COR-L47 (cell line): ENCODE measurements around the gene KIRREL3.

Source experiments
- DNase-seq: peaks from one replicate; lab custom pipeline; 2025; lab: John Stamatoyannopoulos, UW

KIRREL3 gene

DNA sequence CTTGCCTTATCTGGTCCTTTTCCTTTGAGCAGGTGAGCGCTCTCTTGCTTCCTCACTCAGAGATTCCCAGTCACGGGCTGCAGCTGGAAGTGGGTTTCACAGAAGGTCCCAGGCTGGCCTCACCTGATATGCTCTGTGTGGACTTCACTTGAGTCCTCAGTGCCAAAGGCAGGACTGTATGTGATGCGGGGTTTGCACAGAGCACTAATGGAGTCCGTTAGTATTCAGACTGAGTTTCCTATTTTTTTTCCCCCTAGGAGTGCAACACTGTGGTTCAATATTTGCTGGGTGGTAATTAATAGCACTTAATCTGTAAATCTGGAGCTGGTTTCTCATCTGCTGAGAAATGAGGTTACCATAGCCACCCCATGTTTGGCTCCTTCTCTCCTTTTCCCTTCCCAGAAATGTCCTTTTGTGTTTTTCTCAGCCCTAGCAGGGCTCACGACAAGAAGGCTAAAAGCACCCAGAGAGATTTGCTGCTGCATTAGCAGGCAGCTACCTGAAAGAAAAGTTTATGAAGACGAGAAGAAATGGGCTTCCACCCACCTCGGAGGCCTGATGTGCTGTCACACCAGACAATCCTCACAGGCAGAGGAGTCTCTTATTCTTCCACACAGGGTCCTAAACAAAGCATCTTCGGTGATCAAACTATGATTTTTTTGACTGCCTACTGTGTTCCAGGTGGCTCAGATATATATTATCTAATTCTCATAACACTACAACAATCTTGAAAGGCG lies 262.1 kb downstream of the KIRREL3 start:
- DNase-seq: no peak

DNA sequence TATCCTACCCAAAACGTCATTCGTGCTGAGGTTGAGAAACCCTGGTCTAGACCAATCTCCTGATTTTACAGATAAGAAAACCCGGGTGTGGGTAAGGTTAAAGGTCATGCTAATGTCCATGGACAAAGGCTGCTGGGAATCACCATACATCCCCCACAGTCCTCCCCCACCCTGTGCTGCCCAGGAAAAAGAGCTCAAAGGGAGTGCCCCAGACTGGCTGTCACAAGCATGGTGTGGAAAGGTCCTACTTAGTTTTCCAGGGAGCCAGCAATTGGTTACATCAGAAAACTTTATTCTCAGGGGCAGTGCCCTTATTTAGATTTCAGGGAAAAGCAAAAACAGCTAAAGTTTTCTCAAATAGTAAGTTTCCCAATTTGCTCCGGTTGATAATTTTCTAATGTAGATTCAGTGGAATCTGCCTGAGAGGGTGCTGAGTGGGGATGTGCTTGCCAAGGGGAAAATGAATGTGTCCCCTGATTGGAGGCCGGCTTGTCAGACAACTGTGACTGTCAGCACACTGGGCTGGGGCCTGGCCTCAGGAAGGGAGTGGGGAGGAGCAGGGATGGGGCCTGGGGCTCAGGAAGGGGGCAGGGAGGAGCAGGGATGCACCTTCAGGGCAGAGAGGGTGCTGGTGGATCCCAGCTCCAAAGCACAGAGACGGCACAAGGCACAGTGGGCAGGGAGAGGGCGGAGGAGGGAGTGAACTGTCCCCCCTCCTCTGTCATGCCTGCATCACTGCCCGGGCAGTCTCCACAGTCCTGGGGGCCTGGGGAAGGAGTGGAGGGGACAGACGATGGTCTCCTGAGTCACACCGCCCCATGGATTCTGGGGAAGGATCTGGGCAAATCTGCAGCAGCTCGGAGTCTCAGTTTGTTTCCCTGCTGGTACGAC lies 263.6 kb downstream of the KIRREL3 start:
- no peak for DNase-seq

DNA sequence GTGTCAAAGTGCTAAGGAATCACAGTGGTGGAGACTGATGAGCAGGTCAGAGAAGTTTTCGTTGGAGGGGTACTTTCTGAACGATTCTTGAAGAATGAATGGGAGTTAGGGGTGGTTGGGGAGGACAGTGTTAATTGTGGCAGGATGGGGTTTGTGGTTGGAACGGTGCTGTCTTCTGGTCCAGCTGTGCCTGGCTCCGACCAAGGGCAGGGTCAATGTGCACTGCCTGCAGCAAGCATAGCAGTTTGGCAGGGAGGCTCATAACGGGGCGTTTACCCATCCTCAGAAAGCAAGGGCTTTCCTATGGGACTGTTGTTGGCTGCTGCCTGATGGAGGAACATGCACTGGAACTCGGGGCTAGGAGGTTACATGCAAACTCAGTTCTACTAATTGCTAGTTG lies 265.8 kb downstream of the KIRREL3 start:
- DNase-seq: no peak

DNA sequence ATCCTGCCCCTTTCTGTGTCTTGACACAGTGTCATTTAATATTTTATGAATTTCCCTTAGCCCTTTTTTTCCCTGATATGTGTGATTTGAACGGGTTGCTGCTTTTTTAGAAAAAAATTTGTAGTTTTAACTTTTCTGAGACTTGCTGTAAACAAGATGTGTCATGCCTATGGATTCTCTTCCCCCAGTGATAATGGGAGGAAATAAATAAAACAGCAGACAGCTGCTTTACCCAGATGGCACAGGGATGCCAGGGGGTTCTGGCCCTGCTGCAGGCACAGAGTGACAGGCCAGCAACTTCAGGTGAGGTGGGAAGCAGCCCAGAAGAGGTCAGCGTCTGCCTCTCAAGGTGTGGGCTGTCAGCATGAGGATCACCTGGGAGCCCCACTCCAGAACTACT lies 266.9 kb downstream of the KIRREL3 start:
- no peak for DNase-seq

DNA sequence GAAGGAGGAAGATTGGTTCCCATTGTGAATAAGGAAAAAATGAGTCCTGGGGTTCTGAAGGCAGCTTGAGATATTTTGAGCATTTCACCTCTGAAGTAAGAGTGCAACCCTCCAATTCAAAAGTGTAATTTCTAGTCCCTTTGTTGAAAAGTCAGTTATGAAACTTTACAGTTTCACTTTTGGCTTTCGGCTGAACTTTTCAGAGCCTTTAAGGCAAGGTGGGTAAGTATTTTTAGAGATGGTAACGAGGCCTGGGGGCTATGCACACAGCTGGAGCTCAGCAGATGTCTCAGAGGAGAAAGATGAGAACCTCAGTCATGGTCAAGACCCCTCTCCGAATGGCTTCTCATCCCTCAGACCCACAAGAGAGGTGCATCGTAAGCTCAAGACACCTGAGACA lies 267.6 kb downstream of the KIRREL3 start:
- no peak for DNase-seq

DNA sequence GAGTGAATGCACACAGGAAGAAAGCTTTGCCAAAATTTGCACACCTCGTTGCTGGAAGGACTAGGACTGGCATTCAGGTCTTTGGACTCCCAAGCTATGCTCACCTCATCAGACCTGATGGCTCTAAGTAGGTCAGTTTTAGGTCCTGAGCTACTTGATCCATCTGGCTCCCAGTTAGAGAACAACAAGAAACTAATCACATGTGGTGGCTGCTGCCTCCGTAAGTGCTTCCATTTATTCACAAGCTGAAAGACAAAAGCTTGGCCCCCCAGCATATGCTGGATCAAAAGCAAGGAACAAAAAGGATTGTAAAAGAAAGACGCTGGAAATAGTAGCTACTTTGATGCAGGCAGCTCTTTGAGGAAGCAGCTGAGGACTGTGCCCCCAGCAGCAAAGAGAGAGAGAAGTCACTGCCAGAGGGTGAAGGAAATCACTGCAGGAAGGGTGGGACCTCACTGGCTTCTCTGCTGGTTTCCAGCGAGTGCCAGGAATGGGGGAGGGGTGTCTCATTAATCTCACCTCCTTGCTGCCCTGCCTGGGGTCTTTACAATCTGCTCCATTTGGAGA lies 268.9 kb downstream of the KIRREL3 start:
- no peak for DNase-seq

DNA sequence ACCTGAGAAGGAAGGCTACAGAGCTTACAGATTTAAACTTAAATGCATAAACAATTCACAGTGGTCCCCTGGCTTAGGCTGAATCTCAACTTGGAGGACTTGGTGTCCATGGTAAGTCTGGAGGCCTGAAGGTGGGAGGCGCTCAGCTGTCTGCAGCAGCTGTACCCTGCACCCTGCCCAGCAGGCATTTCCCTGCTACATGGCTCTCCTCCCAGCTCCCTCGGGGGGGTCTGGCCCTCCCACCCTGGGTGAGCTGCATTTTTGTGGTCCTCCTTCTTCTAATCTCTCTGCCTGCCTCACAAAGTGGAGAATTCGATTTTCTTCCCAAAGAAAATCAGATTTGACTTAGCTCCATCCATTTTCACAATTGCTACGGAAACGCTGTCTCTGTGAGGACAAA lies 273.2 kb downstream of the KIRREL3 start:
- no peak for DNase-seq

DNA sequence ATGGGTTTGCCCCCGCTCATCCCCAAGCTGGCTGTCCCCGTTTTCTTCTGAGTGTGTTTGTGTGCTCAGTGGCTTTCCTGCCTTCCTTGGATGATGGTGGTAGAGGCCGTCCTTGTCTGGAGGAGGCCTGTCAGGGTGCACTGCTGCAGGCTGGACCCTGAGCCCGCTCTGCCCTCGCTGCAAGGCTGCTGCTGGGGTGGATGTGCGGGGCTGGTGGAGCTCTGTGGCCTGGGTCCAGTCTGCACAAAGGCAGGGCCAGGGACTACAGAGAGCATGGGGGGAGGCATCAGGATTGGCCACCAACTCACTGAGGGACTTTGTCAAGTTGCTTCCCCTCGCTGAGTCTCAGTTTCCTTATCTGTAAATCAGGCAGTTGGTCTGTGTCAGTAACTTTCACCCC lies 275.0 kb downstream of the KIRREL3 start:
- DNase-seq: no peak

DNA sequence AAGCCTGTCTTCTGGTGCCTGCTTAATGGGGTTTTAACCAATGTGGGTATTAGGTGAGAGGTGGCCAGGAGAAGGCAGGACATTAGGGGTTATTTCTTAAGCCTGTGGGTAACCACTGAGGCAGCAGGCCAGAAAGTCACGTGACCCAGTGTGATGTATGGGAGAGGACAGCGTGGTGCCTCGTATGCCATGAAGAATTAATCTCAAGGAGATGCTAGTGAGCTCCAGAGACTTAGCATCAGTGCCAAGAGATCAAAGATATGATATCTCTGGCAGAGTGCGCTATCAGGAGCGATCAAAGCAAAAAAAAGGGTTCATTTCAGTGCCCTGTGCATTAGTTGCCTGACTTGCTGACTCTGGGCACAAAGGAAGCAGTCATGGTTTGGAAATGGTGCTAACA lies 275.5 kb downstream of the KIRREL3 start:
- DNase-seq: no peak

DNA sequence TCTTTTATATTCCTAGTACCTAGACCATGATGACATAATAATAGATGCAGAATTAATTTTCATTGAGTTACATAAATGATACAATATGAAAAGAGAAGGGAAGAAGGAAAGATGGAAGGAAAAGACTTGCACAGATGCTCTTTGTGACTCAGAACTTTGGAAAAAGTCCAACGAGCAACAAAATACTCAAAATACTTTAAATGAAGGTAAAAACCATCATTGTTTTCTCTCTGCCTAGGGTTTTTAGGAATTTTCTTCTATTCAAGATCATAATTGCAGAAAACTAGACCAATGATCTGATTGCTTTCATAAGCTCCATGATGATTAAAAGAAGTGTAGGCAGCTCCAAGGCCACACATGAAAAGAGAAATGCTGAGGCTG lies 276.9 kb downstream of the KIRREL3 start:
- no peak for DNase-seq

DNA sequence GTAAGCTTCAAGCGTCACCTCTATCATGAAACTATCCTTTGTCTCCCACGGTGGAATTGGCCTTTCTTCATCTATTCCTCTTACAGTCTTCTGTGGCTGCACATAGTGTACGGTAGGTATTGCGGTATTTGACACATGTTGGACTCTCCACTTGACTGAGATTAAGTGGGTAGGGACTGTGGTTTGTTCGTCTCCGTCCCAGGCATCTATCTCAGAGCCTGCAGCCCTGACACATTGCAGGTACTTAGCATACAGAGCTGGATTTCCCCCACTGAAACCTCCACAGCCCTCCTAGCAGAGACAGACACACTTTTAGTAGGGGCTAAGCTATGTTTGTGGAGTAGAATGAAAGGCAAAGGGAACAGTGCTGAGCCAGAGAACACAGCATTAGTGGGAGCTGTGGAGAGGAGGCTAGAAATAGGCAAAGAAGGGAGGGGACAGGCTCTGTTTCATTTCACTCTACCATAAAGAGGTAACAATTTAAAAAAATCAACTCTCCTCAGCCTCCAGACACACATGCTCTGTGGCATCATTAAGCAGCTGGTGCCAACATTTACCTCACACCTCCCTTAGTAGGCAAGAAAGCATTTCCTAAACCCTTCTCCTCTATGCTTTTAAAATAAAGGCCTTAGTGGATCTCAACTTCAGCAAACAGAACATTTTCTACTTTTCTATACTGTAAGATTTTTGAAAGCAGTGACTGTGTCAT lies 277.5 kb downstream of the KIRREL3 start:
- no peak for DNase-seq

DNA sequence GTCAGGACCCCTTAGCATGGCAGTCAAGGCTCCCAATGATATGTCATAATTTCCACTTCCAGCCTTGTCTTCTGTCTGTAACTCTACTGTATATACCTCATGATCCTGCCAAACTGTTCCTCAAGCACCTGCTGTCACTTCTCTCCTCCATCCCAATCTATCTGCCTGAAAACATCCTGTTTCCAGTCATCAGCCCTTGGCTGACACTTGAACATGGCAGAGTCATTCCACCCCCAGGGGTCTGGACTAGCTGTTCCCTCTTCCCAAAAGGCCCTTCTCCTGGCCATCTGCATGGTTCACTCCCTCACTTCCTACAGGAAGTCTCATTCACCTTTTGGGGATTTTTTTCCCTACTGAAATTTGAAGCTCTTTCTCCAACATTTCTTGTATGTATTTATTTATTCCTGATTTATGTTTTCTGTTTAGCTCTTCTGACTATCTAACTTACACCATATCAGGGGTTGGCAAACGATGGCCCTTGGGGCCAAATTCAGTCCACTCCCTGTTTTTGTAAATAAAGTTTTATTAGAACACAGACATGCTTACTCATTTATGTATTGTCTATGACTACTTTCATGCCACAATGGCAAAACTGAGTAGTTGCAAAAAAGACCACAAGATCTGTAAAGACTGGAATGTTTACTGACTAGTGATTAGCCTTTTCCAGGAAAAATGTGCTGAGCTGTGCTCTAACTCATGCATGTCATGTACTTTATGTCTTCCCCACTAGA lies 278.4 kb downstream of the KIRREL3 start:
- no peak for DNase-seq

DNA sequence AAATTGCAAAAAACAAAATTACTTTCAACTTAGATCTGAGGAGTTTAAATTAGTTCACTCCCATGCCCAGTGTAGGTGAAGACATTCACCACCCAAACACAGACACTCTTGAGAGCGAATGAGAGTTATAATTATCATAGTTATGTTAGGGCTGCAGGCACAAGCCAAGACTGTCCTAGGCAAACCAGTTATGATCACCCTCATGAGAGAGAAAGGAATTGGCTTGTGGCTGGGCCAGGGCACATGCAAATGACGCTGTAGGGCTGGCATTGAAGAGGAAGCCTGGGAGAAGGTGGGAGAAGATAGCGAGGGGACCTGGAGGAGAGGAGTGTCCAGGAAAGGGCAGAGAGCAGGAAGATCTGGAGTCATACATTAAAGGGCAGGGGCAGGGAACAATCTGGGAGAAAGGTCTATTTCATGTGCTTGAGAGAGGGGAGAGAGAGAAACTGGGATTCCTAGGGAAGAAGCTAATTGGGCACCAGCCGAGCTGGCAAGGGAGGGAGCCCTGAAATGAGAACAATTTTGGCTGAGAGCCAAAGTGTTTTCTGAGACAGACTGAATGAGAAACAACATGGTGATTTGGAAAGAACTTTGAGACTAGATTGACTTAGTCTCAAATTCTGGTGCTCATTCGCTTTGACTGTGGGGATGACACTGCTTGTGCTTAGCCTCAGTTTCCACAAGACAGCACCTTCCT lies 279.9 kb downstream of the KIRREL3 start:
- DNase-seq: peak; percentile 55

DNA sequence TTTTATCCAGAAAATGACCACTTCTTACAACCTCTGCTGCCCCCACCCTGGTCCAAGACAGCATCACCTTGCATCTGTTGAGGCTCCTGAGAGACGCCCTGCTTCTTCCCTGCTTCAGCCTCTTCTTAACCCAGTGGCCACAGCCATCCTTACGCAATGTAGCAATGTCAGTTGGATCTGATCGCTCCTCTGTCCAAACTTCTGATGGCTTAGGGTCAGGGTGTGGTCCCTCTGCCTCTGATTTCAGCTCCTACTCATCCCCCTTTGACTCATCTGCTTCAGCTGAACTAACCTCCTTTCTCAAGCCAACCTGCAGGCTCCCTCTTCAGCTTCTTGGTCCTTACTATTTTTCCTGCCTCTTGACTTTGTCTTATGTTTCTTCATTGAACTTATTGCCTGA lies 280.8 kb downstream of the KIRREL3 start:
- no peak for DNase-seq

DNA sequence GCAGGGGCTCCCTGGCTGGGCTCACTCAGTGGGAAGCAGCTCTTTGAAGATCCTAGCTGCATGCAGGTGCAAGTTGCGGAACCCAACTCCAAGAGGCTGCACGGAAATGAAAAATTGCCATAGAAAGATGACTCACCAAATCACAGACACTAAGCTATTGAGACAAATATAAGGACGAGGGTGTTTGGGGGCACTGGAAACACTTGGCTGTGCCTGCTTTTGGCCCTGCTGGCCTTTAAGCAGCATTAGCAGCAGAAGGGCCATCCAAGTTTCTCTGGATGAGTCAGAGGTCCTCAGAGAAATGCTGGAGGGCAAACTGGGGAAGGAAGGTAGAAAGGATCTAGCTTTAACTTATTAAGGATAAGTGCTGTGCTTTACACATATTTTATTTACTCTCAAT lies 282.3 kb downstream of the KIRREL3 start:
- DNase-seq: no peak

DNA sequence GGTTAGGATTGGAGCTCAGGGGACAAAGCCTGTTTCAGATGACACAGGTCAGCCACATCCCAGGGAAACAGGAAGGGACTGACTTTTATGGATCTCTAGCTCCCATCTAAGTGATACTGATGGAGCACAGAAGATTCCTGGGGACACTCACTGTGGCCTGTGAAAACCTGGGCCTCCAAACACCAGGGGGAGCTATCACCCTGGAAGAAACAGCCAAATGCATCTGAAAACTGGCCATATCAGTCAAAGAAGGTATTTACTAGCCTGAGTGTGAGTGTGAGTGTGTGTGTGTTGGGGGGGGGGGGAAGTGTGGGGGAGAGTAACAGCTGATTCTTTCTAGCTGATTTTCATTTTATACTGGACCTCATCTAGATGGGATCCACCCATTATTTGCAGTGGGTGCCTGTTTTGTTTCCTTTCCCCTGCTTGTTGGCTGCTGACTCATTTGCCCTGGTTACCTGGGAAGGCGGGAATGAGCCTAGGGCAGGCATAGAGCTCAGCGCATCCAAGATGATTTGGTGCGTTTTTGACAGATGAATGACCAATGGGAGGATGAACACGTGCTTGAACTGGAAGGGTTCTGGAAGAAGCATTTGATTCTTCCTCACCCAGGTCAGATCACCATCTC lies 284.0 kb downstream of the KIRREL3 start:
- DNase-seq: no peak

DNA sequence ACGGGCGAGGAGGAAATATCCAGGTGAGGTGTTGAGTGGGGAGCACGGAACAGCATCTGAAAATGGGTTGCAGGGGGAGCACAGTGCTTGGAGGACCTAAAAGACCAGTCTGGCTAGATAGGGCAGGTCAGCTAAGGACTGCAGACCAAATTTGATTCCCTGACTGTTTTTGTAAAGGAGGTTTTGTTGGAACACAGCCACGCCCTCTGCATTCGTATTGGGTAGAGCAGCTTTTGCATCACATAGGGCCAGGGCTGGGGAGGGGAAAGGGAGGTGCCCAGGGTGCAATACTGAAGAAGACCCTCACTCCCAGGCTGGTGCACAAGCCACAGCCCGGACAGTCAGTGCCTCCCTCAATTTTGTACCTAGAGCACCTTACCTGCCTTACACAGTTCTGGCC lies 286.8 kb downstream of the KIRREL3 start:
- no peak for DNase-seq

DNA sequence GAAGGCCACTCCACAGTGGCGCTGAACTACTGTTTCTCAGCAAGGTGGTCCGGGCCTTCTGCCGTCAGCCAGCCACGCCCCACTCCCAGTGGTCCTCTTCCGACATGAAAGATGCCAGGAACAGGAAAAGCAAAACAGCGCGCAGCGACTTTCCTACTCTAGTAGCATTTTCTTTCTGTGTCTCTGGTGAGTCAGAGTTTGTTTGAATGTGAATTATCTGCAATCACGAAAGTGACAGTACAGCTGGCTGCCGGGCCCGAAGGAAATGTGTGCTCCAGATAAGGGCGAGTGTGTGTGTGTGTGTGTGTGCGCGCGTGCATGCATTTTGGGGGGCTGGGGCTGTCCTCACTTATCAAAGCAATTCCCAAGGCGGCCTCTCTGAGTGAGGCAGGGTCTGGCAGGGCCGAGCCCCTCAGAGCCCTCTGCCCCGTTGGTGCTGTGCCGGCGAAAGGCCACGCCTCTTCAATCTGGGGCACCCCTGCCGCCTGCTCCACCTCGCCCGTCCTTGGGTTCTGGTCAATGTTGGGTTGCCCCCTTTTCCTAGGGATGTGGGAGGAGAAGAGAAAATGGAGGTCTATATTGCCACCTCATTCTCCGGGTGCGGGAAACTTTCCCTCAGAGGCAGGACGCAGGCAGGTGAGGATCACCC lies 288.5 kb downstream of the KIRREL3 start:
- no peak for DNase-seq

DNA sequence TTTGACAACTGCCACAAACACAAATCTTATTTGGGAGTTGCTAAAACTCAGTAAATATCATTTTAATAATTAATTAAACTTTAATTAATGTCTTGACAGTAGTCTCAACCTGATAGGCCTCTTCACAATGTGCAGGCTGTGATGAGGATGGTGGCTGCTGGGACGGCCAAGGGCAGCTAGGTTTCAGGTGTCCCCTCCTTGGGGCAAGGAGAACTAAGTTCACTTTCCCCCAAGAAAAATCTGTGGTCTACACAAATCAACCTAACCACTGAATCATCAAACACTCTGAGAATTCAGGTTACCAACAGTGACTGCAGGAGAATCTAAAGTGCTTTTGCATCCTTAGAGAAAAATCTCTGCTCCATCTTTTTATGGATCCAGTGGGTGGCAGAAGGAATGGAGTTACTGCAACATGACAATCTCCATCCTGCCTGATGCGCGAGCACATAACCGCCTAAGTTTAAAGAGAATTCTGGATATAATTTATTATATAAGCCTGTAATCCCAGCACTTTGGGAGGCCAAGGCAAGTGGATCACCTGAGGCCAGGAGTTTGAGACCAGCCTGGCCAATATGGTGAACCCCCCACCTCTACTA lies 289.7 kb downstream of the KIRREL3 start:
- no peak for DNase-seq

DNA sequence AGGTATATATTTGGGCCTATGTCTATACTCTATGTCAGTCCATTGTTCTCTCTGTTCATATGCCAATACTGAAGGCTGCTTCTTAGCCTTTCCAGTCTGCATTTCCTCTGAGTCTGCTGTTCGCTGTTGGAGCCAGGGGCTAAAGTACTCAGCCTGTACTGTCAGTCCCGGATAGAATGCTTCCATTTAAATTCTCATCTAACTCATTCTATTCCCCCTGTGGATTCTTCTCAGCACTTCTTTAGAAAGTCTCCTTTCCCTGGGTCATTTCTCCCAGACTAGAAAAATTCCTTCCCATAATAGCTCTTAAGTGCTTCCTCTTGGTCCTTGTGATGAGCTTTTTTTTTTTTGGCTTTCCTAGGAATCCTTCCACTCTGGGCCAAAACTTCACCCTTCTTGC lies 293.1 kb downstream of the KIRREL3 start:
- no peak for DNase-seq
